ENCODE results near the gene POU2AF1. TPM values are rescaled to one million over a fixed set of nuclear protein-coding genes. Genes with fewer than 3 reads are reported as not detected.

POU2AF1 gene
- polyA plus RNA-seq, 2 of the 4 experiments (the other 2 are of a cell fraction), result not detected

- Histone ChIP-seq H3K27ac (no peak overlapping the region), H3K4me3 (no peak overlapping the region), H3K4me2 (no peak overlapping the region), H3K9me3 (no peaks in the 10 kb centered on the region), H3K4me1 (peaks cover 10% of the 10 kb centered on the region)
- ChIA-PET POLR2A (no interaction called here), CTCF (no interaction called here)
- no peak for FAIRE-seq
- WGBS (ENCODE audit: missing lambda C conversion rate), result 71% methylated on average over 6 of the region's 7 CpGs
- TF ChIP-seq TFCP2L1 (CRISPR knock-in tag; IDR thresholded peaks at IDR 0.05) (no peak), ATOH8 (CRISPR knock-in tag; IDR thresholded peaks at IDR 0.05; ENCODE audit: low read depth) (no peak), RNF2 (IDR thresholded peaks at IDR 0.05; ENCODE audit: borderline replicate concordance, low read depth) (no peak), CTCF (IDR thresholded peaks at IDR 0.05) (no peak), NR3C1 (IDR thresholded peaks at IDR 0.05) (no peak), HMGXB4 (CRISPR knock-in tag; IDR thresholded peaks at IDR 0.05; ENCODE audit: borderline replicate concordance) (no peak), MAX (IDR thresholded peaks at IDR 0.05) (no peak), HOXB13 (CRISPR knock-in tag; IDR thresholded peaks at IDR 0.05; ENCODE audit: low read depth) (no peak), JUNB (IDR thresholded peaks at IDR 0.05) (no peak), CHD2 (IDR thresholded peaks at IDR 0.05; ENCODE audit: low read length, partially characterized antibody) (no peak), CBX2 (IDR thresholded peaks at IDR 0.05; ENCODE audit: borderline replicate concordance, low read depth) (no peak), RFX5 (IDR thresholded peaks at IDR 0.05) (no peak), HES2 (IDR thresholded peaks at IDR 0.05) (no peak), KDM1A (IDR thresholded peaks at IDR 0.05; ENCODE audit: low read depth) (no peak), KDM5A (IDR thresholded peaks at IDR 0.05) (no peak), ZFP36 (IDR thresholded peaks at IDR 0.05; ENCODE audit: borderline replicate concordance, partially characterized antibody) (no peak)
- no peak for ATAC-seq
- DNase-seq (ENCODE audit: low read depth in 1 of 2, low spot score in 1 of 2), result no peak
Measured at GRCh38 chr11:111329306-111330204, 49.5 kb downstream of the POU2AF1 start.

- WGBS (ENCODE audit: missing lambda C conversion rate), result 56% methylated on average over 5 of the region's 8 CpGs
- TF ChIP-seq E2F6 (IDR thresholded peaks at IDR 0.05; ENCODE audit: borderline replicate concordance, low read depth) (no peak), SREBF2 (IDR thresholded peaks at IDR 0.05) (no peak), JUN (IDR thresholded peaks at IDR 0.05) (no peak), RFX5 (IDR thresholded peaks at IDR 0.05) (no peak), CEBPB (IDR thresholded peaks at IDR 0.05) (no peak), BCL3 (IDR thresholded peaks at IDR 0.05) (no peak), MAX (IDR thresholded peaks at IDR 0.05) (no peak), USF2 (IDR thresholded peaks at IDR 0.05) (no peak)
Measured at GRCh38 chr11:111327908-111328624, 51.0 kb downstream of the POU2AF1 start.

More at GRCh38 chr11:111327908-111328624, 51.0 kb downstream of the POU2AF1 start:
- ATAC-seq, result no peak
- Histone ChIP-seq H3K4me3 (no peak overlapping the region), H3K4me1 (peaks cover 8% of the 10 kb centered on the region; the same call in 2 of the 3 replicates), H3K27ac (no peak overlapping the region), H3K9me3 (no peaks in the 10 kb centered on the region), H3K4me2 (no peak overlapping the region)
- FAIRE-seq, result no peak
- ChIA-PET CTCF (interaction anchor here (0.9 kb wide), 1 partner anchor 10 kb away, joined by 3 read pairs; no protein-coding TSS in a partner anchor), POLR2A (no interaction called here)
- DNase-seq (ENCODE audit: low read depth in 1 of 2, low spot score in 1 of 2), result no peak
